NCI-H2029 (cell line): Measurements from ENCODE around the gene MSI2.

ENCODE experiments used
- DNase-seq: peaks from one replicate; lab custom pipeline; 2025; lab: John Stamatoyannopoulos, UW

MSI2 gene

DNA sequence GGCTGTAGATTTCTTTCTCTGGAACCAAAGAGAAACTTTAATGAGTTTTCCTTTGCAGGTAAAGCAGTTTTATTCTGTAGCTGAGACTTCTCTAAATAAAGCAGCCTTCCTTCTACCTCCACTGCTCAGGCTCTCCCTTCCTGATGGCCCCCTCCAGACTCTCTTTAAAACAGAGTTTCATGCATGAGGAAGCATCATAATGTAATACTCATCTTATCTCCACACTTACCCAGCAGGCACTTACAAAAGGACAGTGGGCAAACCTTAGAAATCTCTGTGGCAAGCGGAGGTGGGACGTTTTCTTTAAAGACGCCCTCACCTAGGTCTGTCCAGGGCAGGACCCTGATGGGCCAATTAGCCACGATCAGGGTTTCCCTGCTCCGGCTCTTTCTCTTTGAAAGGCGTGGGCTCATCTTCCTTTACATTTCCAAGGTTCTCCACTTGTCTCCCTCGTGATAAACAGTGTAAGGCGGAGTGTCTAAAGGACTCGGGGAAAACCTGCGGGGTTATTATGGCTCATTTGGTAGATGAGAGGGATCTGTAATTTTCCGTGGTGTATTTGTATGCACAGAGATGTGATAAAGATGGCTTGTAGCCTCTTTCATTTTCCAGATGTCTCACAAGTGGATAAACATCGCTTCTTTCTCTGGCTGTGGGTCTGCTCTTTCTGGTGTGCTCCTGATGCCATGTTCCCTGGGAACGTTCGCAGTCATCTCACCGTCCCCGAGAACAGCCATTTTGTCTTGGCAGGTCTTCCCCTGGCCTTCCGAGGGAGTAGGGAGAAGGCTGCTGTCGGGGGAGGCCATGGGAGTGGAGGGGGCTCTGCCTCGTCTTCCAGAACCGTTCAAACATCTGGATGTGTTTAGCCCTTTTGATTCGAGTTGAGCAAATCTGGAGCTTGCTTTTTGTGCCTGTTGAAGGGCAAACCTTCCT lies 249.8 kb downstream of the MSI2 start:
- no peak for DNase-seq

- DNase-seq: no peak
Measured at GRCh38 chr17:57506774-57507127, 250.4 kb downstream of the MSI2 start.

- no peak for DNase-seq
Measured at GRCh38 chr17:57507828-57508227, 251.5 kb downstream of the MSI2 start.

- DNase-seq: no peak
Measured at GRCh38 chr17:57508671-57509070, 252.3 kb downstream of the MSI2 start.

DNA sequence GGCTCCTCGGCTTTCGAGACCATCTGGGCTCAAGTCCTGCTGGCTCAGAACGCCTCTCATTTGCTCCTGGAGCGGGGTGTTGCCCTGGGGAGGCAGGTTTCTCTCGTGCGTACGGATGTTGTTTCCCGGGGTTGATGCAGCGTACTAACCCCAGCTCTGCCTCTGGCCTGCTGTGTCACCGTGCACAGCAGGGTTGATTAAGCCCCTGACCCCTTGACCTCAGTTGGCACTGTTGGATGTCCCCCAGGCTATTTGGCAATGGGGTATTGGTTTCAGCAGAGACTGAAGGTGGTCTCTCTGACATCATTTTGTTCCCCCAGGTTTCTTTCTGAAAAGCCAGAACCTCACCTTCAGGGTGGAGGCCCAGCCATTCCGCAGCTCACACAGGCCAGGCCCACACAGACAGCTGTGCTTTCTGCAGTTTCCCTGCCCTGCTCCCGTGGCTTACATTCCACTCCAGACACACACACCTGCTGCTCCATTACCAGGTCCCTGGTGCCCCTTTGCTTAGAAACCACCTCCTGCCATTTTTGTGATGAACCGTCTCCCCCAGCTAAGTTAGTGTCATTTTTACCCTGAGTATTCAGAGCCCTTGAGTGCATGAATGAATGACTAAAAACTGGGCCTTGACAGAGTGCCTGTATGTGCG lies 255.3 kb downstream of the MSI2 start:
- DNase-seq: no peak

DNA sequence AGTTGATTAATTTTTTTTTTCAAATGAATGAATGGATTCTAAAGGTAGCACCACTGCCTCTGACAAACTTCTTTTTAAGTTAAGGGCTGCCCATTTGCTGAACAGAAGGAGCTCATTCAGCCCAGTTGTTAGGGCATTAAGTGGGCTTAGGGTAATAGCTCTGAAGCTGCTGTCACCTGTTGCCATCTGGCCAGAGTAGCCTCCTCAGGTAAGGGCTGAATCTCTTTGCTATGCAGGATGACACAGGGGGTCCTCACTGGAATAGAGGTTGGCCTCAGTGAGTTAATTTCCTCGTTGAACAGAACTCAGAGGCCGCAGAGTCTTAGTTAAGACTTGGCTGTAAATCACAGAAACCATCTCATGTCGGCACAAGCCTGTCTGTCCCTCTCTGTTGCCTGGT lies 255.9 kb downstream of the MSI2 start:
- no peak for DNase-seq

DNA sequence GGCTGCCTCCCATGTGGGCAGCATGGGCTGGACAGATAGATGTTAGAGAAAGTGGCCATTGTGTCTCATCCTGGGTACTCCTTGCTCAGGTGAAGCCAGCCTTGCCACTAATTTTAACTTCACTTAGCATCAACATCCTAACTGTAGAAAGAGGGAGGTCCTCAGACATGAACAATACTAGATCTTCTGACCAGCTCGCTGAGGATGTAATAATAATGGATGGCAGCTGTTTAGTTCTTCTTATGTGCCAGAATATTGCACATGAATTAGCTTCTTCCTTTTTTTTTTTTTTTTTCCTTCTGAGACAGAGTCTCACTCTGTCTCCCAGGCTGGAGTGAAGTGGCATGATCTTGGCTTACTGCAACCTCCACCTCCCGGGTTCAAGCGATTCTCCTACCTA lies 256.4 kb downstream of the MSI2 start:
- DNase-seq: no peak

DNA sequence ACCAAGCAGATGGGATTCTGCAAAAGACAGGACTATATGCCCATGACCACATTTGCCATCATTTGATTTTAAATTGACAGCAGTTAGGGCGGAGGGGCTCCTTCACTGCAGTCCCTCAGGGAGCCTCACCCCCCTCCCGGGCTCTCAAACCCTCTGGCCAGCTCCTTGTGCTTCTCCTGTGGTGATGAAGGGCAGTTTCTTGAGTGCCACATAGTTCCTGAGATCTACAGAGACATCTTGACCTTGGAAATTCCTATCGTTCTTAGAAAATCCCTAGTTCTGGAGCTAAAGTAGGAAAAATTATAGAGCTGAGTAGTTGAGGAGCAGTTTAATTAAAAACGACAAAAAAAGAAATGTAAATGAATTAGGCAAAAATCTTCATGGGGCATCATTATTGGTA lies 257.2 kb downstream of the MSI2 start:
- DNase-seq: no peak

DNA sequence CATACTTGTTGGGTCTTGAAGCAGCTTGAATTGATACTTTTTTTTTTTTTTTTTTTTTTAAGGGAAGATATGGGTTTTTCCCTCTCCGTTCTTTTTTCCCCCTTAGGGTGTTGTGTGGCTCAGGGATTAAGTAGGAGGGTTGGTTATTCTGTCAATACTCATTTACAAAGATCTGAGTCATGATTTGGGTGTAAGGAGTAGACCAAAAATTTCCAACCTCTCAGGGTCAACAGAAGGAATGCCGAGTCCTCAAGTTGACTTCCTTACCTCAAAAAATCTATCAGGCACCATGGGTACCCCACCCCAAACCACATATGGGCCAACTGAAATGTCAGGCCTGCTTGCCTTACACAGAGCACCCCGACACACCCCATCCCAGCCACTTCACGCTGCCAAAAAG lies 258.3 kb downstream of the MSI2 start:
- DNase-seq: no peak

DNA sequence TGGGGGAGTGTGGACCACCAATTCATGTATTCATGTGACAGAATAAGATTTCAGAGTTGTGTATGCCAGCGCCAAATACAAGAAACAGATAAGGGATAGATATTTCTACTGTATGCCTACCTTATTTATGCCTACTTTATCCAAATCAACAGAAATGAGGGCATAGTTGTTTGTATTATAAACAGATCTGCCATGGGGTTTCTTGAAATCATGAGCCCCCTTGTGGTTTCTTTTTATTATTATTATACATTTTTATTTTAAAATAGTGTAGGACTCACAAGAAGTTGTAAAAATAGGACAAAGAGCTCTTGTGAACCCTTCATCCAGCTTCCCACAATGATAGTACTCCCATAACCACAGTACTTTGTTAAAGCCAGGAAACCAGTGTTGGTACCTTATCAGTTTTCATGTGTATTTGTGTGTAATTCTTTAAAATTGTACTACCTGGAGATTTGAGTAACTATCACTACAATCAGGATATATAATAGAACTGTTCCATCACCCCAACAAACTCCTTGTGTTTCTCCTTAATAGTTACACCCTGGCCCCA lies 259.4 kb downstream of the MSI2 start:
- no peak for DNase-seq

GRCh38 chr17:57516290-57517230 lies 260.2 kb downstream of the MSI2 start:
- DNase-seq: no peak

- DNase-seq: no peak
Measured at GRCh38 chr17:57517273-57517631, 260.9 kb downstream of the MSI2 start.

DNA sequence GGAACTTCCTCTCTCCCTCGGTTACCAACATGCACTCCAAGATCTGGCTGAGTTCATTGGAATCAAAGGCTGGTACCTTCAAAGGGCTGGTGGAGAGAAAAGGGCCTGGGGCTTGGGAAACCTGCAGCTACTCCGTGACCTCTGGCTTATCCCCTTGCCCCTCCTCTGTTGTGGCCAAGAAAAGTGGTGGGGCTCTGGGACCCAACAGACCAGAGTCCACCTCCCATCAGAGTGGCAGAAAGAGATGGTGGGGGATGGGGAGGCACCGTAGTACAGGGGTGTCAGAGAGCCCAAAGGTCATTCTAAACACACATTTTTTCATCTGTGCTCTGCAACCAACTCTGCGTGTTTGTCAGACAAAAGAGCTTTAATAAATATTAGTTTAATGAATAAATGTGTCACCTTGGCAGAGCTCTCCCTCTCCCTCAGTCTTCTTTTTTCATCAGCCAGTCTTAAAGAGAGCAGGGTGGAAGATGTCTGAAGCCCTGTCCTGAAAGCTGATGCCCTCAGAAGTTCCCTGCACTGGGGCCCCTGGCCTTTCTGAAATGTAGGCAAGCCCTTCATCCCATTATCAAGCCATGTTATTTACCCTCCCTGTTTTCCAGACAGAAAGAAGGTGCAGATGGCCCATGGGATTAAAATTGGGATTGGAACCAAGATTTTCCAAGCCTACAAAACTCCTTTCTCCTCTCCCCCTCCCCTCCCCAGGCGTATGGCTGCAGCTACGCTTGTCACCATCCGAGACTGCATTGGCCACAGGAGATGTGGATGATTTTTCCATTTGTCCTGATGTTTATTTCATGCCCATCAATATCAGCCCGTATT lies 261.5 kb downstream of the MSI2 start:
- no peak for DNase-seq

DNA sequence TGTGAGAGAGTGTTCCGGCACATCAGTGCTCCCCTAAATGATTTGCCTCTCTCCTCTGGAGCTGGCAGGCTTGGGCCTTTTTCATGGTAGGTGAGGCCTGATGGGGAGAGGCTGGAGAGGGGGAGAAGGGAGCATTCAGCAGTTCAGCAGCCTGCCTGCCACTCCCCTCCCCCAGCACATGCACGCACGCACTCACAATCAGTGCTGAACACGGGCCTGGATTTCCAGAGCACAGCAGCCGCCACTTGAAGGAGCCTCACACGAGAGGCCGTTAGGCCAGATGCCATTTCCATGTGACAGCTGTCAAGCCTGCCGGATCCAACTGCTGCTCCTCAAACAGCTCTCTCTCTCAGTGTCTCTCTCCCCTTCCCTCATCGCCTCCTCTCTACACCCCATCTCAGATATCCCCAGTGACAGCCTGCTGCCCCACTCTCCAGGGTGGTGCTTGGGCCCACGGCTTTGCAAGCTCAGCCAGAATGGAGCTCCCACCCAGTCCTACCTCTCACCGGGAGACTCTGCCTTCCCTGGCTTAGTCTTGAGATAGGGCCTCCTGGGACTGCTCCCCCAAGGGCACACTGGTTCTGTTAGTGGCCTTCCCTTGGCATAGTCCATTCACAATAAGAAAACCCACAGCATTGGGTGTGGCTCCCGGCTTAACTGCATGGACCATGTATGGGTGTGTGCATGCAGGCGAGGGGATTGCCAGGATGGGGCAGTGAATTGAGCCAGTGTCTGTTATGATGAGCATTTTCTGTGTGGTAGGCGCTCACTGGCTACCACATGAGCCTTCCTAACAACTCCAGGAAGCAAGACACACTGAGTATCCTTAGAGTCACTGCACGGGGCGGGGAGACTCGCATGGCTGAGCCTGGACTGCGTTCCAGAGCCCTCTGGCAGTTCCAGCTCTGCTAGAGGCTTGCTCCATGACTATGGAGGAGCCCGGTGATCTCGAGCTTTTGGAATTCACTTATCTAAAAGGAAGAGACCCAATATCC lies 262.6 kb downstream of the MSI2 start:
- peak; percentile 82 for DNase-seq

- DNase-seq: no peak
Measured at GRCh38 chr17:57519800-57520199, 263.5 kb downstream of the MSI2 start.

DNA sequence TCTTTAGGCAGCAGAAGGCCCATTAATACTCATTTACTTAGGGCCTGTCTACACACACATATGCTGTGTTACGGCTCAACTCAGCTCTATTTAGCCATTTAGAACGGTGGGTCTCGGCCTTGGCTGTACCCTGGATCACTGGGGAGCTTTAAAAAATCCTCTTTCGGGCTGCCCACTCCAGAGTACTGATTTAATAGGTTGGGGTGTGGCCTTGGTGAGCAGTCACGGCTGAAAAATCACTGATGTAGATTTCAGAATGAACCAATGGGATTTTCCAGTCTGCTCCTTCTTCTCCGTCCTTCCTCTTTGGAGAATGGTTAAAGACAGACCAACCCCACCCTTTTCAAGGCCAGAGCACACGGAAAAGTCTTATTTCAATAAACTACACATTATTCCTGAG lies 265.3 kb downstream of the MSI2 start:
- DNase-seq: no peak

DNA sequence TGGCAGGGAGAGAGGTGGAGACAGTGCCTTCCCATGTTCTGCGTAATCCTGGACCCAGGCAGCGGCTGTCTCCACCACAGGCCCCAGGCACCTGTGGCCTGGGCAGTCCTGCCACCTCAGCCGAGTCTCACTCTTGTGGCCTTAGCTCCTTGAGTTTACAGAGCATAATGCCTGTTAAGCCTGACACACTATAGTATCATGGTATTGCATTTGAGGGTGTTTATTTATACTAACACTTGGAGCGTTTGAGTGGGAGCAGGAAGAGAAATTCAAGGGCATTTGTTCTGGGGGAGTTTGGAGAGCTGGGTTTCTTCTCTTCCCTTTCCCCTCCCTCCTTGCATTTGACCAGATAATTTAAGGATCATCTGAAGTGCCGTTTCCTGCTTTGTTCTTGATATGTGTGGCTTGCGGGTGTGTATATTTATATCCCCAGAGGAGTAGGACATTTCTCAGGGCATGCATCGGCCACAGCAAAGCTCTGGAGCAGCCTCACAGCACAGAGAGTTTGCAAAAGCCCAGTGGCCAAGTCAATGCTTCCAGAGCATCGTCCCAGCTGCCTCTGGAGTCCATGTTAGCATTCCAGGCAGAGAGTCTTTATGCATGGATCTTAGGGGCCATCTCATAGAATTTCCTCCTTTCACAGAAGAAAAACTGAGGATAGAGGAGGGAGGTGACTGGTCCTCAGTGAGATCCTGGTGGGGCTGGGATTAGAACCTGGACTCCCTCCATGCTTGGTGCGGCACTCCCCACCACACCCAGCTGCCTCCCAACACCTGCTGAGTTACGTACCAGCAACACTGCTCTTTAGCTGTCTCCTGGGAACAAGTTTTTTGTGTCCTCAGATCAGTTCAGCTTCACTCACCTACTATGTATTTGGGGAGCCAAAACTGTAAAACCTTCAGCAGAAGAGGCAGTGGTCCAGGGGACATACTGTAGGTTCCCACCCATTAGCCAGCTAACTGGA lies 266.0 kb downstream of the MSI2 start:
- DNase-seq: peak; percentile 53

GRCh38 chr17:57523926-57524632 lies 267.8 kb downstream of the MSI2 start:
- DNase-seq: no peak
